GM13977 (cell line): ENCODE results near the gene FIG4.
"Not testable (repeated sequence)": the region's sequence is repeated elsewhere in the genome, so short reads cannot be mapped to it uniquely, and the experiment has no call there.

Source experiments
- DNase-seq: peaks from one replicate; pipeline ENCODE4 v3.0.0; 2012; ENCODE audit warnings: low spot score
- CTCF ChIP-seq: IDR thresholded peaks from 2 replicates; pipeline ENCODE4 v1.5.1; 2012; ENCODE audit warnings: mild to moderate bottlenecking, control low read depth; ENCODE audit not compliant: insufficient read depth; ENCODE audit errors: extremely low read depth, missing control alignments
- in situ Hi-C: fragments of 300-500 bp; cut with MboI; formaldehyde crosslinking; loops from one replicate; pipeline ENCODE4 v1.12.0; 2022; ENCODE audit warnings: low sequenced_read_pairs, low pct_unique_long_range_greater_than_20kb, mixed read lengths, inconsistent platforms; ENCODE audit not compliant: unreplicated experiment

FIG4 gene

DNA sequence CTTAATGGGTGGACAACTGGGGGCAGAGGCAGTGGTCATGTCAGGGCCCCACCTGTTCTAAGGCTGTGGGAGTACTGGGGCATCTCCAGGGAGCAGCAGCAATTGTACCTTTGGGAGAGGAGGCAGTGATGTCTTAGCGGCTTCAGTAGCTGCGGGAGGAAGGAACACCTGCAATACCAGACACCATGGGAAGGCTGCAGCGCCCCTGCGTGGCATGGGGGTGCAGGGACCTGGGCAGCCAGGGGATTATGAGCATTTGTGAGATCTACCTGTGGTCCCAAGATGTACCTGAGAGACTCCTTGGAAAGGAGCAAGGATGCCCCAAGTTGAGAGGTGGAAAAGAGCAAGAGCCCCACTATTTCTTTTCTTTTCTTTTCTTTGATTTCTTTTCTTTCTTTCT is 174.9 kb downstream of the FIG4 start:
- no peak for DNase-seq
- in situ Hi-C loops = no loop called here
- TF ChIP-seq CTCF = peak; percentile 25

- DNase-seq = no peak
- TF ChIP-seq CTCF = no peak
- in situ Hi-C loops = no loop called here
These were observed 176.2 kb downstream of the FIG4 start for GRCh38 chr6:109867009-109867969.

DNA sequence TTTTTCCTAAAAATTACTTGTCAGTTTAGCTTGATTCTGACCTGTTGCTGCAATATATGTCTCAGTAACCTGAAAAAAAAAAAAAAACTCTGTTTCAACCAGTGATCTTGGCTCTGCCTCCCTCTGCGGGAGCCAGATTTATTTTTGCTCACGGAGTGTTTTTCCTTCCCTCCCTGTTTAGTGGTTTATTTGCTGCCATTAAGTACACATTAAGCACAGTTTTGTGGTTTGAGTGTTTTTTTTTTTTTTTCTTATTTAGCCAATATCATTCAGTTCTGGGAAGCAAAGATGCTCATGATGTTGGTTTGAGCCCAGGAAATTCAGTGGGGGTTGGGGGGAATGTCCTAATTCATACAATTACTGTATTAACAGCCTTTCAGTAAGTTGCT is 176.9 kb downstream of the FIG4 start:
- no peak for DNase-seq
- no peak for TF ChIP-seq CTCF
- in situ Hi-C loops = no loop called here

- in situ Hi-C loops, DNase-seq: not testable (repeated sequence)
These were observed 178.4 kb downstream of the FIG4 start for GRCh38 chr6:109869398-109870088.

- no peak for DNase-seq
- in situ Hi-C loops = no loop called here
- TF ChIP-seq CTCF = no peak
These were observed 179.0 kb downstream of the FIG4 start for GRCh38 chr6:109870089-109870410.

GRCh38 chr6:109872549-109872948 is 181.5 kb downstream of the FIG4 start:
- no peak for TF ChIP-seq CTCF
- in situ Hi-C loops = no loop called here
- DNase-seq = no peak

DNA sequence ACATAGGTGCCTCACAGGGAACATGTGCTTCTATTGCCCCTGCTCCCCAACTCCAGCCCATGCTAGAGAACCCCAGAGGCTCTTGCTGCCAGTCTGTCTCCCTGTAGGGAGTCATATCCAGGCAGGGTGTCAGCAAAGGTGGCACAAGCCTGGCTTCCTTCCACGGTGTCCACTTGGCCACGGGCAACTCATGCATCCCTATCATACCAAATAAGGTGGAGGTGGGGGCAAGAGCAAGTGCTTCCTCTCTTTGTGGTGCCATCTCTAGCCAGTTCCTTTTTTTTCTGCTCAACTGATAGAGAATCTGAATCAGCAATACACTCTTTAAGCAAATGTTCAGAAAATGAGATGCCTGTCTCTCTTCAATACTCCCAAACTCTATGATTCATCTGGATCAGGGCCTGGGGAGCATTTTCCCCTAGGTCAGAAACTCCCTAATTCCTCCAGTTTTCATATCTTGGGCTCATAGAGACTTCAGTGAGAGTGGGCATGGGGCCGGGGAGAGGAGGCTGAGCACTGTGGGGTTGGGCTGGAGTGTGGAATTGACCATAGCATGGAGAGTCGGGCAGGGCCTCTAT is 182.0 kb downstream of the FIG4 start:
- no peak for DNase-seq
- TF ChIP-seq CTCF = no peak
- in situ Hi-C loops = no loop called here
